ENCODE measurements around the gene COG5.

The COG5 gene

DNA sequence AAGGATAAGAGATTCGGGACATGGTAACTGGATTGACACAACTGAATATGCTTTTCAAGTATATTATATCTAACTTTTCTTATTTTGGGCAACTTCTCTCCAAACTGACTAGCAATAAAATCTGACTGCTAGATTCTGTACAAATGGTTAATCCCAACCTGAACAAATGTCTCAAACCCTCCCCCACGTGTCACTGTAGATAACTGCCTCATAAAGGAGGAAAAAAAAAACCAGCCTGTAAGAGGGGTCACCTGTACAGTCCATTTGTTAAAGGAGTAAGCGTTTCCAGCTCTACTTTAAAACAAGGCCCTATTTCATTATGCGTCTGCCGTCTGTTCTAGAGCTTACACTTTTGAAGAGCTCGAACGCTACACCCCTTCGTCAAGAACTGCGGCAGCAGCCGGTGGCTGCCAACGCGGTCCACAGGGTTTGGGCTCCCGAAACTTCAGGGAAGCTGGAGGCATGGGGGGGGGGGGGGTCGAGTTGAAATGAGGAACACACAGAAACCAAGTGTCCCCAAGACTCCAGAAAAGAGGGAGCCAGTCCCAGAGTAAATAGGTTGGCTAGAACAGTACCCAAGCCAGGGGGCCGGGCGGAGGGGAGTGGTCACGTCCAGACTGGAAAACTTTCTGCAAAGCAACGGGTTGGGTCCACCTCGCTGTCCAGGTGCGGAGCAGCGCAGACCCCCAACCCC, 492 bp downstream of the COG5 start:
- Histone ChIP-seq H3K36me3 (ENCODE audit: control insufficient read depth, insufficient read depth, low read length) (no peaks in the 10 kb centered on the region), H3K27me3 (replicated peaks; ENCODE audit: control insufficient read depth, insufficient read depth, low read length) (no peaks in the 10 kb centered on the region), H3K4me3 (replicated peaks; ENCODE audit: low read depth, low read length) (peak overlapping the region; percentile 99)
- TF ChIP-seq CTCF (IDR thresholded peaks at IDR 0.05; ENCODE audit: insufficient read depth, low read length, poor library complexity, severe bottlenecking): no peak
- DNase-seq (ENCODE audit: extremely low read depth, insufficient read length): no peak

- Histone ChIP-seq H3K4me3 (replicated peaks; ENCODE audit: low read depth, low read length) (no peak overlapping the region), H3K27me3 (replicated peaks; ENCODE audit: control insufficient read depth, insufficient read depth, low read length) (no peaks in the 10 kb centered on the region), H3K36me3 (ENCODE audit: control insufficient read depth, insufficient read depth, low read length) (peaks cover under 1% of the 10 kb centered on the region; the same call in 1 of the 2 replicates)
- DNase-seq (ENCODE audit: extremely low read depth, insufficient read length): no peak
- no peak for TF ChIP-seq CTCF (IDR thresholded peaks at IDR 0.05; ENCODE audit: insufficient read depth, low read length, poor library complexity, severe bottlenecking)
These were observed 2.7 kb downstream of the COG5 start for GRCh38 chr7:107560898-107561516.

- peaks cover 2% of the 10 kb centered on the region for H3K36me3 ChIP-seq (ENCODE audit: control insufficient read depth, insufficient read depth, low read length)
- no peak for DNase-seq (ENCODE audit: extremely low read depth, insufficient read length)
- no peak overlapping the region for H3K4me3 ChIP-seq (replicated peaks; ENCODE audit: low read depth, low read length)
- H3K27me3 ChIP-seq (replicated peaks; ENCODE audit: control insufficient read depth, insufficient read depth, low read length): no peaks in the 10 kb centered on the region
- no peak for TF ChIP-seq CTCF (IDR thresholded peaks at IDR 0.05; ENCODE audit: insufficient read depth, low read length, poor library complexity, severe bottlenecking)
These were observed 3.9 kb downstream of the COG5 start for GRCh38 chr7:107559864-107560263.

GRCh38 chr7:107555893-107556292, 7.8 kb downstream of the COG5 start:
- Histone ChIP-seq H3K4me3 (replicated peaks; ENCODE audit: low read depth, low read length) (no peak overlapping the region), H3K36me3 (ENCODE audit: control insufficient read depth, insufficient read depth, low read length) (peaks cover 2% of the 10 kb centered on the region), H3K27me3 (replicated peaks; ENCODE audit: control insufficient read depth, insufficient read depth, low read length) (no peaks in the 10 kb centered on the region)
- no peak for TF ChIP-seq CTCF (IDR thresholded peaks at IDR 0.05; ENCODE audit: insufficient read depth, low read length, poor library complexity, severe bottlenecking)
- DNase-seq (ENCODE audit: extremely low read depth, insufficient read length): no peak

GRCh38 chr7:107551936-107552335, 11.8 kb downstream of the COG5 start:
- TF ChIP-seq CTCF (IDR thresholded peaks at IDR 0.05; ENCODE audit: insufficient read depth, low read length, poor library complexity, severe bottlenecking): no peak
- H3K36me3 ChIP-seq (ENCODE audit: control insufficient read depth, insufficient read depth, low read length): peaks cover 2% of the 10 kb centered on the region

More at GRCh38 chr7:107551936-107552335, 11.8 kb downstream of the COG5 start:
- Histone ChIP-seq H3K27me3 (replicated peaks; ENCODE audit: control insufficient read depth, insufficient read depth, low read length) (no peaks in the 10 kb centered on the region), H3K4me3 (replicated peaks; ENCODE audit: low read depth, low read length) (no peak overlapping the region)
- no peak for DNase-seq (ENCODE audit: extremely low read depth, insufficient read length)
